ENCODE data around the gene CORO2B.

The CORO2B gene

DNA sequence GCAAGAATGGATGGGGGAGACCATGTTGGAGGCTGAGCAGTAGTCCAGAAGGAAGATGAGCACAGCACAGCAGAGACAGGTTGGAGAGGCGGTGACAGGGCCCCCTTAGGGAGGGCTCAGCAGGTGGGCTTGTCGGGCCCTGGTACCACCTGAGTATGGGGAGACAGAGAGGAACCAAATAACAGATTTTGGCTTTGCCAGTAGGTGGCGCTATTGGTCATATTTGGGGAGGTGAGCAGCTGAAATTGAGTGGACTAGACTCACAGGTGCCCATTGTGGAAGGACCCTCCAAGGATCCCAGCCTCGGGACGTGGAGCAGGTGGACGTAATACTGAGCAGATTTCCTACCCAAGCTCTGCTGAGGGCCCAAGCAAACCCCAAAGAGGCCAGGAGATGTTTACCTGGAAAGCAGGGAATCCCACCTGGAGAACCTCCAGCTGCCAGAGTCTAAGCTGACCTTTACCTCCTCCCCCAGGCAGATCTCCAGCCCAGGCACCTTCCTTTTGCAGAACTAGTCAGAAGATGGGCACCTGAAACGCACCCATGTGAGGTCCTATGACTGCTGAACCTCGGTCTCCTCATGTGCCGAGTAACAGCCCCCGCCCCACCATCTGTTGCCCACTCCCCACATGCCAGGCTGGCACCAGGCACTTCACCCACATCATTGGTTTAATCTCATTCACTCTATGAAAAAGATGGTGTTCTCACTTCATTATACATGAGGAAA lies 24.6 kb upstream of the CORO2B start:
- in situ Hi-C loops (cut with MboI; ENCODE audit: low sequenced_read_pairs), result loop anchor here (10.0 kb wide), 1 partner anchor 321 kb away; no protein-coding TSS in a partner anchor

DNA sequence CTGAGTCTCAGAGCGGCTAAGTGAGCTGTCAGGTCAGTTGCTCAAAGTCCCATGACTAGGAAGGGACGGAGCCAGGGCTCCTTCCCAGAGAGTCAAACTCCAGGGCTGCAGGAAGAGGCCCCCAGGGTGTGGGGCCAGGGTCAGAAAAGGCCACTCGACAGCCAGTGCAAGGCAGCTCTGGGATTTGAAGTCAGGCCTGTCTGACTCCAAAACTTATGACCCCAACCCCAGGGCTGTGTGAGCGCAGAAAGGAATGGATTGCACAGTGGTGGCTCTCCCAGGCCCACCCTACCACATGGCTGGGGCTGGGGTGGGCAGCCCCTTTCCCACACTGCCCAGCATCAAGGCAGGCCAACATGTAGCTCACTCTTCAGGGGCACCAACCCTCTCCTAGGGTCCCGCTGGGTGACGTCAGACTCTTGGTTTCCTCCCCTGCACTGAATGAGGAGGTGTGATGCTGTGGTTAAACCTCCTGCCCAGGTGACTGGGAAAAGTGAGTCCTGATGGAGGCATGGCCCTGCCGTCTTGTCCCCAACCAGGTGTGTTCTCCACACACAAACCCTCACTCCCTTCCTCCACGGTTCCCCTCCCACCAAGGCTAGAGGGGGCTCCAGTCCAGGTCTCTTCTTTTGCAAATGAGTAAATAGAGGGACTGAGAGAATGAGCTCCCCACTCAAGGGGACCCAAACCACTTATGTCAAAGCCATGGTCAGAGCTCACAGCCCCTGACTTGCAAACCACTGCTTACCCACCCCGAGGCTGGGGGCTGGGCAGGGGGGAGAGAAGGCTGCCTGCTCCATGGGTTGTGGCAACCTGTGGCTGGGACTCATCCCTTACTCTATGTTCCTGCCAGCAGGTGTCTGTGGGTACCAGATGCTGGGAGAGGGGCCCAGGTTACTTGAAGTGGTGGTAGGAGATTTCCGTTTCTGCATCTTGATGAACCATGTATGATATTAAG lies 23.8 kb upstream of the CORO2B start:
- in situ Hi-C loops (cut with MboI; ENCODE audit: low sequenced_read_pairs), result loop anchor here (10.0 kb wide), 1 partner anchor 320 kb away; no protein-coding TSS in a partner anchor

DNA sequence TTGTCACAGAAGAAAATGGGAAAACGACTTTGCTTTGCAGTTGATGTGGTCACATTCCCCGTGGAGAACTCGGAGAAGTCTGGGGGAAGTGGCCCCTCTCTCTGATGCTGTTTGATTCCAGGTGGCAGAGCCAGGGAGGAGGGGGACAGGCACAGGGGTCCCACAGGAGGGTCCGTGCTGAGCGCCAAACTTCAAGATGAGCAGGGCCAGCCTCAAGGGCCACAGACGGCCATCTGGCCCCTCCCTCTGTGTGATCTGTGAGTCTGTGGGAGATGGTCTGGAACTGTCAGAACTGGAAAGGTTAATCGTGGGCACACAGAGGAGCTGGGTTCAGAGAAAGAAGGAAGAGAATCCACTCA lies 23.1 kb upstream of the CORO2B start:
- in situ Hi-C loops (cut with MboI; ENCODE audit: low sequenced_read_pairs), result loop anchor here (10.0 kb wide), 1 partner anchor 319 kb away; no protein-coding TSS in a partner anchor

DNA sequence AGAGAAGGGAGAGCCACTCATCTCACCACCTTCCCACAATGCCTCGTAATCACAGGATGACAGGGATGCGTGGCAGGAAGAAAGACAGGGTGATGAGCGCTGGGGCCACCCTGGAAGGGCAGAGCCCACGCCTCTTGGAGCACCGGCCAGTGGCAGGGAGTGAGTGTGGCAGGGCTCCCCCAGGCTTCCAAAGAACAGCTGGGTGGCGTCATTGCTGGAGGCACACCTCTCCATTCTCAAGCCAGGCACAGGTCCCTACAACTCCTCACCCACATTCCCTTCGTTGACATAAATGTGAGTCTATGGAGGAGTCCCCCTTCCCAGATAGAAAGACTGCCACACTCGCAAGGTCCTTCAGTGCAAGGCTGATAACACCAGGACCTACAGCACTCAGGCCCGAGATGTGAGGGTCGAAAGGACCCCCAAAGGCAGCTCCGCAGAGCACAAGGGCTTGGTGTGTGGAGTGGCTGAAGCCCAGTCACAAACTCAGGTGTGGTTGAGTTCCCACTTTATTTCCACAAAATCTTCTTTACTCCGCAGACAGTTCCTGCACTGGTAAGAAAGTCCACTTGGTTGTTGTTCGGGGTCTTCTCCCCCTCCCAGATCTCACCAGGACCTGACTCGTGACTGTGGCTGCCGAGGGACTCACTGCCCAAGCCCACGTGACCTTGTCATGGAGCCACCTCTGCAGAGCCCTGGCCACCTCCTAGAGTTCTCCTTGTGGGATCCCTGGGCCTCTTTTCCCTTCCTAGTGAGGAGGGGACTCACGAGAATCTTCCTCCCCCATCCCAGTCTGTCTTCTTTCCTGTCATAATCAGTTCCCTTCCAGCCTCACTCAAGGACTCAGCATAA lies 22.4 kb upstream of the CORO2B start:
- in situ Hi-C loops (cut with MboI; ENCODE audit: low sequenced_read_pairs), result loop anchor here (10.0 kb wide), 1 partner anchor 318 kb away; no protein-coding TSS in a partner anchor

DNA sequence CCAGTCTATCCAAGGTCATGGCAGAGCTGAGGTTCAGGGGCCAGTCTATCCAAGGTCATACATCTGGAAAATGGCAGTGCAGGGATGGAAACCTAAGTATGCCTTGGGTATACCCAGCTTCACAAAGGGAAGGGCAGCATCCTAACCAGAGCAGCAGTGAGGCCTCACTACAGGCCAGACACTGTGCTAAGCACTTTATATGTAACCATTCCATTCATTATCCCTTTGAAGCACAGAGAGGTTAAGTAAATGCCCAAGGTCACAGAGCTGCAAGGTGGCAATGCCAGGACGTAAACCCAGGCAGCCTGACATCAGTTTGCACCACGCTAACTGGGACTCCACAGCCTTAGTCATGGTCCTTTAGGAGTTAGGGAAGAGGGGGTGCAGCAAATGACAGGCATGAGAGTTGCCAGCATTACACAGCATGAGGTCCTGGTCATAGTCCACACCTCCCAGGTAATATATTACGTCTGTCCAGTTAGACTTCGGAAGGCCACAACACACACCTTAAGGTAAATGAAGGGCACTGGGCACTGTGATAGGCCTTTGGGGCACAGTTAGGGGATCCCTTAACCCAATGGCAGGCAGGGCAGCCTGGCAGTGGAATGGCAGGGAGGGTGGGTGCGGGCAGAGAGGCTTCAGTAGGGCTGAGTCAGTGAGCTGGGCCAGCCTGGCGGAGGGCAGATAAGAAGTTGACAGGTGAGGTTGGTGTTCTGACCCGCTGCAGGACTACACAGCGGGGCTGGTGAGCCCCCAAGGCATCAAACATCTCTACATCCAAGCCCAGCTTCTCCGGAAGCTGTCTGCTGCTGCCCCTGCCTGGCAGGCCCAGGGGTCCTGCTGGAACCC lies 21.1 kb upstream of the CORO2B start:
- in situ Hi-C loops (cut with MboI; ENCODE audit: low sequenced_read_pairs), result loop anchor here (10.0 kb wide), 1 partner anchor 317 kb away; no protein-coding TSS in a partner anchor

DNA sequence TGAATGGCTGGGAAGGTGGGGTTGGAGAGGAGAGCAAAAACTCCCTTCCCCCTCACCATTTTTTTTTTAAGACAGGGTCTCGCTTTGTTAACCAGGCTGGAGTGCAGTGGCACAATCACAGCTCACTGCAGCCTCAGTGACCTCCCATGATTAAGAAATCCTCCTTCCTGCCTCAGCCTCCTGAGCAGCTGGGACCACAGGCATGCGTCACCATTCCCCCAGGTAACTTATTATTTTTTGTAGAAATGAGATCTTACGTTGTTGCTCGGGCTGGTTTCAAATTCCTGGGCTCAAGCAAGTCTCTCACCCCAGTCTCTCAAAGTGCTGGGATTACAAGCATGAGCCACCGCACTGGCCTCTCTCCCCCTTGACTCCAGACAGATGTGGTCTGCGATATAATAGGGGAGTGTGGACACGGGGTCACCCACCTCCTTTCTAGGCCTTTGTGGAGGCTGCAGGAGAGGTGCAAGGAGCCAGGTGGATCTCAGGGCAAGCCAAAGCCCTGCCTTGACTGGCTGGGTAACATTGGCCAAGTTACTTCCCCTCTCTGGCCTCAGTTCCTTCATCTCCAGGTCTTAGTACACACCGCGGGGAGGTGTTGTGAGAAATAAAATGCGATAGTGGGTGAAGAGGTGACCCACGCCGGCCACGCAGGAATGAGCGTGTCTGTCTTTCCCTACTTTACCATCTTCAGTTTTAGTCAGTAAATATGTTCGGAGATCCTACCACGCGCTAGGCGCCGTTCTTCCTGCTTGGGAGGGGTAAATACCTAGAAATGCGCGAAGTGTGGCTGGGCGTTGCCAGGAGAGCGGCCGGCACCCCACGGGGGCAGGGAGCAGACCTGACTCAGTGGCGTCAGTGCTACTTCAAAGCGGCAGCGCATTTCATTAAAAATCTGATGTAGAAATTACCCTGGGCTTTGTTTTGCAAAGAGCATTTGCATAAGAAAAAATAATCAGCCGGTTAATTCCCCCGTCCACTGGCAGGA lies 20.2 kb upstream of the CORO2B start:
- in situ Hi-C loops (cut with MboI; ENCODE audit: low sequenced_read_pairs), result loop anchor here (10.0 kb wide), 1 partner anchor 316 kb away; no protein-coding TSS in a partner anchor

DNA sequence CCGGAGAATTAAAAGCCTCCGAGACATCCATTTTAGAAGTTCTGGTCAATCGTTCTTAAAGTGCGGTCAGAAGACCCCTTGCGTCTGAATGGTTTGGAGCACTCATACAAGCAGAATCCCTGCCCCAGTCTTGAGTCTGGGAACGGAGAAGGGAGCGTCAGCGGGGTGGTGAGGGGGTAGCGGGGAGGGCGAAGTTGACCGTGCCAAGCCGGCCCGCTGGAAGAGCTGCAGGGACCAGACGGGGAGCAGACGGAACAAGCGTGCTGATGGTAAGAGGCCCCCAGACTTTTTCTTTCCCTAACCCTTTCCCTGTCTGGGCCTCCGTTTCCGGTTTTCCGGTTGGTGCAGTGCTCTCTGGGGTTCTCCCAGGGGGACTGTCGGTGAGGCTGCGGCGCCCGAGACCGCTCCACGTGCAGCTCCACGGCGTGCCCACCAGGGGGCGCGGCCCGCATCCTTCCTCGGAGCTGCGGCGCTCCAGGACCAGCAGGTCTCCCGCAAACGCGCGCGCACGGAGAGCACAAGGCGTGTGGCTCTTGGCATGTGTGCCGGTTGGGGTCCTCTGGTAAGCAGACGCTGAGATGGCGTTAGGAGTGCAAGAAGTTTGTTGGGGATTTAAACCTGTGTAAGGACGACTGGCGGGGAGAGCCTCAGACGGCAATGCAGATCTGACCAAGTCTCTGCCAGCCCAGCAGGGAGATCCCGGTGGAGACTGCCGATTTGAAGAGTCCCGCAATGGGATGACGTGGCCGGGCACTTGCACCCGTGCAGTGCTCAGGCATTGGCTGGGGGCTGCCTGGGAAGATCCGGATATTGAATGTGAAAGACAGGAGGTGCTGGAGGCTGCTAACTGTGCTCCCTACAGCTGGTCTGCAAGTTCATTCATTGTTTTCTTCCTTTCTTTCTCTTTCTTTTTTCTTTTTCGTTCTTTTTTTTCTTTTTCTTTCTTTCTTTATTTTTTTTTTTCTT lies 19.2 kb upstream of the CORO2B start:
- in situ Hi-C loops (cut with MboI; ENCODE audit: low sequenced_read_pairs), result loop anchor here (10.0 kb wide), 1 partner anchor 315 kb away; no protein-coding TSS in a partner anchor

DNA sequence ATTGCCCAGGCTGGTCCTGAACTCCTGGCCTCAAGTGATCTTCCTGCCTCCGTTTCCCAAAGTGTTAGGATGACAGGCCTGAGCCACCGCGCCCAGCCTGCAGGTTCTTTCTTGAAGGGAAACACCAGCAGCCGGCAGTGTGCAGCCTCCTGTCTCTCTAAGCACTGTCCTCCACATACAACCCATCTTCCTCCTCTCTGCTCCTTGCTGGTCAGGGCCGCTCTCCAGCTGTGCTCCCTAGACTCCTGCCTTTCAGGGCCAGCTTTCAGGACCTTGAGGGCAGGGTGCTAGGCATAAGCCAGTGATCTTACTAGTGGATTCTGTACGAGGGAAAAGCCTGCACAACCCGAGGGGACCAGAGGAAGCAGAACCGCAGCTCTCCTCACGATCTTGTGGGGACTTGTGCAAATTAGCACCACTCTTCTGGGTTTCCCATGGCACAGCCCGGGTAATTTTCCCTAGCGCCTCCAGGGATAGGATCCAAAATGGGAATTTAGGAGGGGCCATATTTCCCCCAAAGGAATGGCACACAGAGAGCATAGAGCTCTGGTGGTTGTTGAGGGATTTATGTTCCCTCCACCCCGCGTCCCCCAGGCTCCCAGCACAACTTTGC lies 18.2 kb upstream of the CORO2B start:
- in situ Hi-C loops (cut with MboI; ENCODE audit: low sequenced_read_pairs), result no loop called here

DNA sequence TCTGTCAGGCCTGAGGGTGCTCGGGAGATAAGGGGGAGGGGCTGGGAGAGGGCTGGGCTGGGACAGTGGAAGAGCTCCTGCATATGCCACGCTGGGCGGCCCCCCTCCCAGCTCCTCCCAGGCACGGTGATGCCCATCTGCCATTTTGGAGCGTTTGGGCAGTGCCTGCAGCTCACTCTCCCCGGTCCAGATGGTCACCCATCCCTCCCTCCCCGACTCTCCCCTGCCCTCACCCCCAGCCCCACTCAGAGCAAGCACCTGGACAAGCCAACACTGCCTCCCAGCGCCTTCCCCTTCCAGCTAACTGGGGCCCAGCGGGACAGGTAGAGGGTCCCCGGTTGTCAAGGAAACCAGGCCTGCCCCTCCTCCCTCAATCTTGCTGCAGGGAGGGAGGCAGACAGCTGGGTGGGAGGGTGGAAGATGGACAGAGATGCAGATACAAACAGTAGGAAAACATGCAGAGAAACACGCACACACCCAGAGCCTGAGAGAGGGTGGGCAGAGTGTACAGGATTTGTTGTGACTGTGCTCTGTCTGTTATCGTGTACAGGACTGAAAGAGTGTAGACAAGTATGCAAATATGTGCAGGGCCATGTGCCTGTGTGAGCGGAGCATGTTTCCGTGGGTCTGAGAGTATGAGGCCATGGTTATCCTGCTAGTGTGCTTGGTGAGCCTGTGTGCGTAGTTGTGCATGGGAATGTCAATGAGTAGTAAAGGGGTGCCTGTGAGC lies 17.5 kb upstream of the CORO2B start:
- in situ Hi-C loops (cut with MboI; ENCODE audit: low sequenced_read_pairs), result no loop called here

DNA sequence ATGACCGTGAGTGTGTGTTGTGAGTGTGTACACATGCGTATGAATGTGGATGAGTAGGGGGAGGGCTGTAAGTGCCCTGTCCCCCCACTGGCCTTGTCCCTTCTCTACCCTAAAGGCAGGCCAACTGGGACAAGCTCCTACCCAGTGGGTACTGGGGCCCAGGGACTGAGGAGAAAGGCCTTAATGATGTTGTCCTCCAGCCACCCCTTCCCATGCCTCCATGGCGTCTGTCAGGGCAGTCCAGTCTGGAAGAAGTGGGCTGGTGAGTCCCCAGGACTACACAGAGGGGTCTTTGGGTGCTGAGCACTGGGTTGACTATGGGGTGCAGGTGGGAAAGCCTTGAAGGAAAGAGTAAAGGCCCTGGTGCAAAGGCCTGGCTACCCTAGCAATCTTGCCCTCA lies 16.9 kb upstream of the CORO2B start:
- in situ Hi-C loops (cut with MboI; ENCODE audit: low sequenced_read_pairs), result no loop called here

DNA sequence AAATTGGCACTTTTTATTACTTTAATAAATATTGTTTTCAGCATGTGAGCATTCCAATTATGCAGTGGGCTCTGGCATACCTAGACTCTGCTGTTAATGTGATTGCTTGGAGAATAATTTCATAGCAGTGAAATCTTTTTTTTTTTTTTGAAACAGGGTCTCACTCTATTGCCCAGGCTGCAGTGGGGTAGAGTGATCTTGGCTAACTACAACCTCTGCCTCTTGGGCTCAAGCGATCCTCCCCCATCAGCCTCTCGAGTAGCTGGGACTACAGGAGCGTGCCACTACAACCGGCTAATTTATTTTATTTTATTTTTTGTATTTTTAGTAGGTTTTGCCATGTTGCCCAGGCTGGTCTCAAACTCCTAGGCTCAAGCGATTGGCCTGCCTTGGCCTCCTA lies 14.6 kb upstream of the CORO2B start:
- in situ Hi-C loops (cut with MboI; ENCODE audit: low sequenced_read_pairs), result no loop called here

DNA sequence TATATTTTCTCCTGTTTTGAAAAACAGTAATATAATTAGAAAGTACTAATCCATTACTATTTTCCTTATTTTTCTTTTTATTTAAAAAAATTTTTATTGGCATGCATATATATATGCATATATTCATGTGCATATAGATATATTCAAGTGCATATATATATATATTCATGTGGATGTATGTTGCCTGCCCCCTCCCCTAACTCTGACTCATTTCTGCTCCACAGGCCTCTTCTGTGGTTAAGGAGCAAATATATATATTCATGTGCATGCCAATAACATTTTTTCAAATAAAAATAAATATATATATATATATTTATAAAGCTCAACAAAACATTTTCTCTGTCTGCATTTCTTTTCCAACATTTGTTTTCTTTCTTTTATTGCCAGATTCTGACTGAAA lies 13.6 kb upstream of the CORO2B start:
- in situ Hi-C loops (cut with MboI; ENCODE audit: low sequenced_read_pairs), result no loop called here

DNA sequence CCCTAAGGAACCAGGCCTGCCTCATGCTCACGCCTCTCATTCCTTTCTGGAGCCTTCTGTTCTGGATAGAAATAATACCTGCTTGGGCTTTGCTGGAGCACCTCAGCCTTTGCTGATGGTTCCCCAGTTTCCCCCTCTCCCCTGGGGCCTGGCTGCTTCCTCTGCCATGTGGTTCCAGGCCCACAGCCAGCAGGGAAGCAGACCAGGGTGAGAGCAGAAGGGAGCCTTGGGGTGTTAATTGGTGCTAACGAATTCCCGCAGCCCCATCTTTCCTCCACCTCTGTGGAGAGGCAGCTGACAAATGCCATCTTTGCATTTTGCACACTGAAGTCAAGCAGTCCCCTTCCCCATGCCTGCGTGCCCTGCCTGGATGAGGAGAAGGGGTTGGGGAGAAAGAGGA lies 13.1 kb upstream of the CORO2B start:
- in situ Hi-C loops (cut with MboI; ENCODE audit: low sequenced_read_pairs), result no loop called here

DNA sequence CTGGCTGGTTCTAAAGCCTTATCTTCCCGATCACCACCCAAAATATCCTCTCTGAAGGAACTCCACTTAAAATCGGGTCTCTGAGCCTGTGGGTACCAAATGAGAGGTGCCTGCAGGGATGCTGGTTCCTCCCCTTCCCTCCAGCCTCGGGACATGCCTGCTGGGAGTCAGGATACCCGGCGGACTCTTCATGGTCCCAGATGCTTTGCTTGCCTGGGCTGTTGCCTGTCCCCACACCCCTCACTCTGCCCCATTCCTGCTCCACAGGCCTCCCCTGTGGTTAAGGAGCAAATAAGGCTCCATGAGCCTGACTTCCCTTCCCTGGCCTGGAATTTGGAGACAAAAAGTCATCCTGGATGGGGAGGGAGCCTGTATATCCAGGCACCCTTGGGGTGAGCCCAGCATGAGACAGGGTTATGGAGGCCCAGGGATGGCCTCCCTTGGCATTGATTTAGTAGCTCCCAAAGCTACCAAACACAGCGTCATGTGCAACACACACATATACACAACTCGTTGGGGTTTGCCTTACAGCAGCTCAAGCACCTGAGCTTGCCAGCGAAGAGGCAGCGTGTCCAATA lies 12.3 kb upstream of the CORO2B start:
- in situ Hi-C loops (cut with MboI; ENCODE audit: low sequenced_read_pairs), result no loop called here

DNA sequence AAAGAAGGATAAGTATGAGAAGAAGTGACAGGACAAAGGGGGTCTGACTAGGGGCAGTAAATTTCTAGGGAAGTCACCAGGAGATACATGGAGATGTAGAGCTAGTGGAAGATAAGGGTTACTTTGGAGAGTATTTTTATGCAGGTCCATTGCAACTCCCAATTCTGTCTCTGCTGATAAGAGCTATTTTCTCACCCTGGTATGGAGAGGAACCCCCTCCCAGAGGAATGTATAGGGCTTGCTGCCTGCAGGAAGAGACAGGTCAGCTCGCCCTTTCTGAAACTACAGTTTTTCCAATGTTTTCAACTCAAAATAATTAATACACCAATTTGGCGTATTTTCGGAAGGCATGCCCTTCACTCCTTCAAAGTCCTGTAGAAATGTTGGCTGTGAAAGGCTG lies 11.4 kb upstream of the CORO2B start:
- in situ Hi-C loops (cut with MboI; ENCODE audit: low sequenced_read_pairs), result no loop called here

DNA sequence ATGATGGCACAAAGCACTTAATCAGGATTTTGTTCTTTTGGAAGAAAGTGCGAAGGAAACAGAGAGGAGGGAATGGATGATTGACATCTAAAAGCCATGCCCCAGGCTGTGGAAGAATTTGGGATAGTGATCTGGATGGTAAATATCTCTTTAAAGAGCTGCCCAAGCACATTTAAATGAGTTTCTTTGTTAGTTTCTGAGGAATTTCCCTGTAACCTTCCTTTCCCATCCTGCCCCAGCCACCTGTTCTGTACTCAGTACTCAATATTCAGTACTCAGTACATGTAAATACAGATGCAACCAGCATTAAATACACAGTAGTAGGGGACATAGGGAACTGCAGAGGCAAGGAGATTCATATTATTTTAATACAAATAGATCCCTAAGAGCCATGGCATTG lies 7.8 kb upstream of the CORO2B start:
- in situ Hi-C loops (cut with MboI; ENCODE audit: low sequenced_read_pairs), result no loop called here
